Gastrocnemius medialis (tissue), 4 donors: Measurements from ENCODE around the gene SLC34A3. TPM values are rescaled to one million over a fixed set of nuclear protein-coding genes. Genes with fewer than 3 reads are reported as not detected.

Experiments
- ATAC-seq, 2 donors: fragments of 150-250 bp; one replicate each; pipeline ENCODE4 v1.9.1; 2016
- DNase-seq, 2 donors: peaks; one replicate each; pipeline ENCODE4 v3.0.0-alpha.2; 2019
- H3K27ac ChIP-seq, 4 donors: fragments of 200-600 bp; sonication (generic); 1 replicate in 1 of 4; 2 replicates in 3 of 4; pipeline ENCODE4 v1.5.1; 2016 to 2018; ENCODE audit warnings: mild to moderate bottlenecking in 2 of 4, moderate library complexity in 1 of 4
- H3K27me3 ChIP-seq, 3 donors: fragments of 200-600 bp; sonication (generic) in 2 of 3; 1 replicate in 1 of 3; 2 replicates in 2 of 3; pipeline versions ENCODE4 v1.5.1 to v1.6.0; 2016 to 2019; ENCODE audit warnings: mild to moderate bottlenecking in 1 of 3, moderate library complexity in 1 of 3
- H3K36me3 ChIP-seq, 2 donors: fragments of 200-600 bp; sonication (generic) in 1 of 2; one replicate each; pipeline ENCODE4 v1.5.1; 2017 to 2018
- H3K4me1 ChIP-seq, 2 donors: fragments of 200-600 bp; sonication (generic) in 1 of 2; one replicate each; pipeline ENCODE4 v1.5.1; 2016 to 2017; ENCODE audit warnings: mild to moderate bottlenecking in 2 of 2
- H3K4me3 ChIP-seq, 4 donors: fragments of 200-600 bp; sonication (generic) in 3 of 4; 1 replicate in 1 of 4; 2 replicates in 3 of 4; pipeline ENCODE4 v1.5.1; 2016 to 2019; ENCODE audit warnings: mild to moderate bottlenecking in 2 of 4
- H3K9me3 ChIP-seq, 3 donors: fragments of 200-600 bp; sonication (generic) in 2 of 3; 1 replicate in 1 of 3; 2 replicates in 2 of 3; pipeline ENCODE4 v1.5.1; 2016 to 2019
- POLR2A ChIP-seq, 2 donors: fragments of 450-650 bp; IDR thresholded peaks; one replicate each; pipeline ENCODE4 v1.6.1; 2017; ENCODE audit warnings: antibody characterized with exemption in 2 of 2, mild to moderate bottlenecking in 2 of 2, moderate library complexity in 2 of 2
- in situ Hi-C, 4 donors: fragments of 200-750 bp; cut with MboI; loops; one replicate each; pipeline versions ENCODE4 v1.15.0 to v1.8.0; 2017; ENCODE audit warnings: low sequenced_read_pairs in 4 of 4
- intact Hi-C: fragments of 100-400 bp; cut with DNase I; formaldehyde crosslinking; loops from one replicate; pipeline ENCODE4 v1.15.1; 2023; ENCODE audit warnings: low total_unique reads
- total RNA-seq, 4 donors: library from RNA; depleted of rRNA; stranded (reverse); fragments of >200 nt; gene quantifications; one replicate each; pipeline versions ENCODE4 v1.1.0 to v1.2.3, GENCODE V29; 2016
- TF ChIP-seq, protein P1 (sequence below), 5 experiments: fragments of 450-650 bp in 3 of 5; fragments of 200-600 bp in 2 of 5; sonication (generic) in 2 of 5; IDR thresholded peaks in 4 of 5; conservative IDR thresholded peaks in 1 of 5; 1 replicate in 4 of 5; 2 replicates in 1 of 5; pipeline ENCODE4 v1.5.1; 2016 to 2019; ENCODE audit warnings: antibody characterized with exemption in 5 of 5, mild to moderate bottlenecking in 3 of 5, moderate library complexity in 3 of 5

Gene SLC34A3
- total RNA-seq, 4 donors from 2014 or later = not detected

DNA sequence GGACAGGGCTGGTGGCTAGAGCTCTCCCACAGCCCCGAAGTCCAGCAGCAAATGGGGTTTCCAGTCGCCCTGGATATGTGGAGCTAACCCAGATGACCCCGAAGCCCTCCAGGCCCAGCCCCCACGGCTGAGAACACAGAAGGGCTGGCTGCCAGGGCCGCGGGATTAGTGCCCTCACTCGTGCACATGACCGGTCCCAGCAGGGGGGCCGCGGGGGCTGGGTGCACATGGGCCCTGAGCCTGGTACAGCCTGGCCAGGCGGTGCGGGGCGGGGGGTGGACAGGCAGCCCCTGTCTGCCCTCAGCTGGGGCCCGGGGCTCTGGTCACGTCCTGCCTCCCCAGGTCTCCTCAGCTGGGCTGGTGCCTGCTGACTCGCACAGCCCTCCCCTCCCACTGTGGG, 36.3 kb upstream of the SLC34A3 start:
- intact Hi-C loops (no loop called here), in situ Hi-C loops (no loop called here)
- no peak for DNase-seq
- no peaks in the 10 kb centered on the region for H3K9me3 ChIP-seq
- ATAC-seq = no peak
- TF ChIP-seq, protein P1, sequence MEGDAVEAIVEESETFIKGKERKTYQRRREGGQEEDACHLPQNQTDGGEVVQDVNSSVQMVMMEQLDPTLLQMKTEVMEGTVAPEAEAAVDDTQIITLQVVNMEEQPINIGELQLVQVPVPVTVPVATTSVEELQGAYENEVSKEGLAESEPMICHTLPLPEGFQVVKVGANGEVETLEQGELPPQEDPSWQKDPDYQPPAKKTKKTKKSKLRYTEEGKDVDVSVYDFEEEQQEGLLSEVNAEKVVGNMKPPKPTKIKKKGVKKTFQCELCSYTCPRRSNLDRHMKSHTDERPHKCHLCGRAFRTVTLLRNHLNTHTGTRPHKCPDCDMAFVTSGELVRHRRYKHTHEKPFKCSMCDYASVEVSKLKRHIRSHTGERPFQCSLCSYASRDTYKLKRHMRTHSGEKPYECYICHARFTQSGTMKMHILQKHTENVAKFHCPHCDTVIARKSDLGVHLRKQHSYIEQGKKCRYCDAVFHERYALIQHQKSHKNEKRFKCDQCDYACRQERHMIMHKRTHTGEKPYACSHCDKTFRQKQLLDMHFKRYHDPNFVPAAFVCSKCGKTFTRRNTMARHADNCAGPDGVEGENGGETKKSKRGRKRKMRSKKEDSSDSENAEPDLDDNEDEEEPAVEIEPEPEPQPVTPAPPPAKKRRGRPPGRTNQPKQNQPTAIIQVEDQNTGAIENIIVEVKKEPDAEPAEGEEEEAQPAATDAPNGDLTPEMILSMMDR (IDR thresholded peaks at IDR 0.05 in 4 of 5, conservative IDR thresholded peaks at IDR 0.05 in 1 of 5) = no peak
- no peak for TF ChIP-seq POLR2A (IDR thresholded peaks at IDR 0.05)
- H3K27me3 ChIP-seq = no peaks in the 10 kb centered on the region
- peaks cover 0 to 22% of the 10 kb centered on the region in 2 donors for H3K36me3 ChIP-seq
- no peak overlapping the region for H3K27ac ChIP-seq
- peaks cover 32 to 48% of the 10 kb centered on the region in 2 donors for H3K4me1 ChIP-seq
- H3K4me3 ChIP-seq = no peak overlapping the region

DNA sequence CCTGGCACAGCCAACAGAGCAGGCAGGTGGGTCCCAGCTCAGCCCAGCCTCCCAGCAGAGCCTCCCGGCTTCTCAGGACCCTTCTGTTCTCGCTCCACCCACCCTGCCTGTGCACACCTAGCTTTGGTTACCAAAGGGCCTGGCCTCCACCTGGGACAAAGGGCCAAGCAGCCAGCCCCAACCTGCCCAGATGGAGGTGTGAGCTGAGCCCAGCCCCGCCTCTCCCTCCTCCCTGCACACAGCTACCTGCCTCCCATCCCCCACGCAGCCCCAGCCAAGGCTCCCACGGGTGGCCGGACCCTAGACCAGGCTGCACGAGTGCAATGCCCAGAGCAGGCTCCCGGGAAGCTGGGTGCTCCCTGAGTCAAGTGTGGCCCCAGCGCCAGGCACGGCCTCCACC, 35.8 kb upstream of the SLC34A3 start:
- TF ChIP-seq, protein P1 (IDR thresholded peaks at IDR 0.05 in 4 of 5, conservative IDR thresholded peaks at IDR 0.05 in 1 of 5) = no peak
- TF ChIP-seq POLR2A (IDR thresholded peaks at IDR 0.05) = no peak
- Histone ChIP-seq H3K4me1 (peaks cover 31 to 48% of the 10 kb centered on the region in 2 donors), H3K27ac (no peak overlapping the region), H3K4me3 (no peak overlapping the region), H3K9me3 (no peaks in the 10 kb centered on the region), H3K36me3 (peaks cover 0 to 20% of the 10 kb centered on the region in 2 donors), H3K27me3 (no peaks in the 10 kb centered on the region)
- no peak for ATAC-seq
- in situ Hi-C loops (no loop called here), intact Hi-C loops (no loop called here)
- no peak for DNase-seq

- no peak overlapping the region for H3K4me3 ChIP-seq
- peaks cover 0 to 12% of the 10 kb centered on the region in 2 donors for H3K36me3 ChIP-seq
- TF ChIP-seq POLR2A (IDR thresholded peaks at IDR 0.05) = no peak
- TF ChIP-seq, protein P1 (IDR thresholded peaks at IDR 0.05 in 4 of 5, conservative IDR thresholded peaks at IDR 0.05 in 1 of 5) = no peak
- no peak overlapping the region for H3K27ac ChIP-seq
- ATAC-seq (no peak), DNase-seq (no peak)
- H3K9me3 ChIP-seq = no peaks in the 10 kb centered on the region
- peaks cover 24 to 41% of the 10 kb centered on the region in 2 donors for H3K4me1 ChIP-seq
- H3K27me3 ChIP-seq = no peaks in the 10 kb centered on the region
- in situ Hi-C loops (no loop called here), intact Hi-C loops (no loop called here)
Observed at GRCh38 chr9:137195525-137196220, 35.0 kb upstream of the SLC34A3 start.

DNA sequence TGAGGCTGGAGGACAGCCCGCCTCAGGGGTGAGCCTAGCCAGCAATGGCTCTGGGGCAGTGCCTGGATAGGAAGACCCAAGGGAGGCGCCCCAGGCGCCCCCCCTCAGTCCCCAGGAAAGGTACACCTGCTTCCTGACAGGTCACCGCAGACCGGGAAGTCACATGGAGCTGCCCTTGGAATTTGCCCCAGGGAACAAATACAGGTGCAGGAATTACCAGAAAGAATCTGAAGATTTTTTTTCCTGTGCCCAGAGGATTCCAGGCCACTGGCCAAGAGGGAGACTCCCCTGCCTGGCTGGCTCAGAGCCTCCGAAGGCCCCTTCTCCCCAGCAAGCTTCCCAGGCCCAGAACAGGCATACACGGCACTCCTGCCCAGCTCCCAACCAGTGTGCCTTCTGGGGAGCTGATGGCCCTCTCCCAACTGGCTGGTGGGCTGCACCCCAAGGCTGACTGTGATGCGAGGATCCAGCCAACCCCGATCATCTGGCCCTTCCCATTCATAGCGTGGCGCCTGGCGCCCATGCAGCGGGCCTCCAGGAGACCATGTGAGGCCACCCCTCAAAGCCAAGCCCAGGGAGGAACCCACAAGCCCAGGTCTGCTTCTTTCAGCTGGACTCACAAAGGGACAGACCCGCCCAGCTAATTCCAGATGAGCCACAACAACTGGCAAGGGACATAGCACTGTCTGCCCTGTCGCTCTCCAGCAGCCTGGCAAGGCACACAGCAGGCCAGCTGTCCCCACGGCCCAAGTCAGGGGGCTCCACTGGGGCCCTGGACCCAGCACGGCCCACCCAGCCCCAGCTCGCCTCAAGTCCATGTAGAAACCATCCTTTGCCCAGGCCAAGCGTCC, 32.4 kb upstream of the SLC34A3 start:
- in situ Hi-C loops = no loop called here
- H3K4me1 ChIP-seq = peaks cover 45 to 62% of the 10 kb centered on the region in 2 donors

More for the DNA sequence above, 32.4 kb upstream of the SLC34A3 start:
- no peak for DNase-seq
- intact Hi-C loops = no loop called here
- Histone ChIP-seq H3K36me3 (no peaks in the 10 kb centered on the region), H3K27me3 (no peaks in the 10 kb centered on the region), H3K9me3 (no peaks in the 10 kb centered on the region), H3K4me3 (no peak overlapping the region), H3K27ac (no peak overlapping the region)
- TF ChIP-seq POLR2A (IDR thresholded peaks at IDR 0.05) = no peak
- TF ChIP-seq, protein P1 (IDR thresholded peaks at IDR 0.05 in 4 of 5, conservative IDR thresholded peaks at IDR 0.05 in 1 of 5) = no peak
- no peak for ATAC-seq
